Measurements from ENCODE around the gene ATP13A4. TPM values are rescaled to one million over a fixed set of nuclear protein-coding genes. Genes with fewer than 3 reads are reported as not detected.
A peak's percentile ranks its signal among the peaks of the same experiment; 100 is the strongest.

ATP13A4 gene
- total RNA-seq, 1 donor from 2014 or later, result 16.6 TPM

GRCh38 chr3:193396451-193397244 is 158.0 kb downstream of the ATP13A4 start:
- DNase-seq (ENCODE audit: low spot score), result peak; percentile 71

- DNase-seq (ENCODE audit: low spot score), result no peak
Measured at GRCh38 chr3:193391902-193392301, 162.8 kb downstream of the ATP13A4 start.

- DNase-seq (ENCODE audit: low spot score), result no peak
Measured at GRCh38 chr3:193389335-193389734, 165.4 kb downstream of the ATP13A4 start.

- no peak for DNase-seq (ENCODE audit: low spot score)
Measured at GRCh38 chr3:193388361-193388760, 166.3 kb downstream of the ATP13A4 start.

- DNase-seq (ENCODE audit: low spot score), result no peak
Measured at GRCh38 chr3:193387596-193387995, 167.1 kb downstream of the ATP13A4 start.

GRCh38 chr3:193378706-193379105 is 176.0 kb downstream of the ATP13A4 start, which contains the start of gene ATP13A5:
Gene ATP13A5, minus strand, starts transcription at chr3:193378753. Its CDS starts 28 bp downstream, at chr3:193378725.
- DNase-seq (ENCODE audit: low spot score), result no peak

GRCh38 chr3:193377591-193377990 is 177.1 kb downstream of the ATP13A4 start:
- DNase-seq (ENCODE audit: low spot score), result no peak

GRCh38 chr3:193375614-193376013 is 179.1 kb downstream of the ATP13A4 start:
- DNase-seq (ENCODE audit: low spot score), result no peak

- no peak for DNase-seq (ENCODE audit: low spot score)
Measured at GRCh38 chr3:193372783-193373182, 181.9 kb downstream of the ATP13A4 start.

- DNase-seq (ENCODE audit: low spot score), result no peak
Measured at GRCh38 chr3:193367868-193368267, 186.8 kb downstream of the ATP13A4 start.

- no peak for DNase-seq (ENCODE audit: low spot score)
Measured at GRCh38 chr3:193357291-193357690, 197.4 kb downstream of the ATP13A4 start.

GRCh38 chr3:193354423-193354822 is 200.3 kb downstream of the ATP13A4 start:
- no peak for DNase-seq (ENCODE audit: low spot score)

Other genes with a start within 250 kb of the ATP13A4 start
- gene ATP13A5, start 176.1 kb downstream of the ATP13A4 start, total RNA-seq (ENCODE audit: insufficient read depth, low replicate concordance), result 12.0 TPM
- 61.6 TPM for gene OPA1, start 38.3 kb upstream of the ATP13A4 start, total RNA-seq (ENCODE audit: insufficient read depth, low replicate concordance)